SU-DHL-6 (cell line): ENCODE measurements around the gene CISTR.
"Not testable (repeated sequence)": the region's sequence is repeated elsewhere in the genome, so short reads cannot be mapped to it uniquely, and the experiment has no call there.

Source experiments
- CTCF ChIP-seq: fragments of 200-600 bp; sonication (generic); IDR thresholded peaks from one replicate; pipeline ENCODE4 v1.5.1; 2017; ENCODE audit warnings: antibody characterized with exemption, mild to moderate bottlenecking, low read length, moderate library complexity; ENCODE audit not compliant: insufficient read depth, poor library complexity, severe bottlenecking
- EZH2phosphoT487 ChIP-seq: fragments of 200-600 bp; sonication (generic), shearing (Covaris generic); conservative IDR thresholded peaks from 2 replicates; pipeline ENCODE4 v1.6.1; 2018; ENCODE audit warnings: mild to moderate bottlenecking, antibody characterized with exemption, low read length, moderate library complexity, mixed read lengths

GRCh38 chr12:53718567-53718966, 33.2 kb downstream of the CISTR start:
- not testable (repeated sequence) for TF ChIP-seq CTCF, EZH2phosphoT487
